Heart left ventricle (tissue), 16 donors: ENCODE results near the gene EXOSC5. TPM values are rescaled to one million over a fixed set of nuclear protein-coding genes. Genes with fewer than 3 reads are reported as not detected.

Experiments
- ATAC-seq, 4 donors: fragments of 200-7000 bp; cut with Tn5 transposase; one replicate each; pipeline ENCODE4 v1.9.1; 2020 to 2022; ENCODE audit warnings: moderate library complexity in 4 of 4, mild to moderate bottlenecking in 3 of 4, moderate number of reproducible peaks in 1 of 4
- DNase-seq, 5 donors: peaks; one replicate each; pipeline ENCODE4 v3.0.0-alpha.2; 2020
- H3K27ac ChIP-seq, 12 donors: fragments of 200-600 bp; sonication (generic) in 4 of 12; one replicate each; pipeline versions ENCODE4 v1.5.0 to v1.8.0; 2016 to 2022; ENCODE audit warnings: mild to moderate bottlenecking in 2 of 12
- H3K27me3 ChIP-seq, 9 donors: fragments of 200-600 bp; sonication (generic) in 2 of 9; one replicate each; pipeline versions ENCODE4 v1.5.1 to v1.8.0; 2016 to 2022; ENCODE audit warnings: mild to moderate bottlenecking in 3 of 9
- H3K36me3 ChIP-seq, 9 donors: fragments of 200-600 bp; sonication (generic) in 2 of 9; one replicate each; pipeline versions ENCODE4 v1.5.0 to v1.8.0; 2018 to 2022; ENCODE audit warnings: mild to moderate bottlenecking in 2 of 9
- H3K4me1 ChIP-seq, 12 donors: fragments of 200-600 bp; sonication (generic) in 4 of 12; one replicate each; pipeline versions ENCODE4 v1.5.0 to v1.8.0; 2016 to 2022; ENCODE audit warnings: mild to moderate bottlenecking in 3 of 12
- H3K4me3 ChIP-seq, 12 donors: fragments of 200-600 bp; sonication (generic) in 4 of 12; one replicate each; pipeline versions ENCODE4 v1.5.0 to v1.8.0; 2017 to 2022; ENCODE audit warnings: mild to moderate bottlenecking in 9 of 12, moderate library complexity in 4 of 12
- H3K9me3 ChIP-seq, 12 donors: fragments of 200-600 bp; sonication (generic) in 4 of 12; one replicate each; pipeline versions ENCODE4 v1.5.0 to v1.8.0; 2016 to 2022; ENCODE audit warnings: mild to moderate bottlenecking in 1 of 12
- POLR2A ChIP-seq, 2 donors: fragments of 450-650 bp; IDR thresholded peaks; one replicate each; pipeline ENCODE4 v1.6.1; 2017; ENCODE audit warnings: antibody characterized with exemption in 2 of 2, mild to moderate bottlenecking in 2 of 2, moderate library complexity in 2 of 2
- WGBS, 4 donors: extraction: QIAGEN DNeasy Blood & Tissue Kit in 2 of 4; methylation state at CpG; one replicate each; pipeline versions ENCODE4 v1.1.5 to v1.1.7; 2013 to 2018; 5-methylcytosine and 5-hydroxymethylcytosine counted together
- intact Hi-C, 10 donors: fragments of 100-400 bp; cut with DNase I; formaldehyde crosslinking; loops; one replicate each; pipeline versions ENCODE4 v1.11.1 to v1.14.2; 2022
- polyA plus RNA-seq, 2 donors: library from polyadenylated mRNA; stranded (reverse); fragments of 200-250 nt; gene quantifications; one replicate each; pipeline ENCODE4 v1.2.3, GENCODE V29; 2013
- total RNA-seq, 9 donors: library from RNA; depleted of rRNA in 2 of 9; stranded (reverse); fragments of >200 nt in 2 of 9; fragmentation: NEBNext Ultra II Directional in 3 of 9; extraction: Animal tissue kit (Norgen Biotek cat#: 25700) in 3 of 9; gene quantifications; one replicate each; pipeline versions ENCODE4 v1.1.0 to v1.2.4, GENCODE V29; 2016 to 2023
- TF ChIP-seq, protein P1 (sequence below), 12 donors: fragments of 200-600 bp; sonication (generic) in 4 of 12; IDR thresholded peaks; one replicate each; pipeline versions ENCODE4 v1.5.0 to v1.8.0; 2018 to 2022; ENCODE audit warnings: antibody characterized with exemption in 12 of 12, mild to moderate bottlenecking in 5 of 12
- donor health status: ischemic (EF 13 %, LVEDD 7.1; RV severe dilation, severe dysfunction).
- donor health status: healthy with polysubstance abuse.
- donor health status: DM: no; HTN: yes; CAD: no.
- donor health status: DM: no; HTN: no; CAD: no.
- donor health status: ischemic (EF 25% LVEDD 6.9; RV normal size, moderate dysfunction).
- donor health status: ischemic (EF 25% LVEDD 5.7; RV mildly dilated, moderate dysfunction).
- donor health status: healthy.
- donor health status: DM: yes; HTN: yes; CAD: no.
- donor health status: ischemic (EF 35%, LVEDD 5.7; RV mildly dilated, moderate dysfunction).
- donor health status: nonischemic (EF 11% LVEDD 7.7; RV severe dilation, severe dysfunction).
- donor health status: DM: yes; HTN: yes; CAD: no.
- donor health status: PGD.
- donor health status: ischemic (EF 29% LVEDD 5.4; RV normal size, mild dysfunction).
- donor health status: nonischemic (EF 23%, LVEDD 6.1; RV moderate dilation, normal function).

The EXOSC5 gene
- total and polyA plus RNA-seq, 11 donors, result 9.6 to 40.4 (median 13.7) TPM

DNA sequence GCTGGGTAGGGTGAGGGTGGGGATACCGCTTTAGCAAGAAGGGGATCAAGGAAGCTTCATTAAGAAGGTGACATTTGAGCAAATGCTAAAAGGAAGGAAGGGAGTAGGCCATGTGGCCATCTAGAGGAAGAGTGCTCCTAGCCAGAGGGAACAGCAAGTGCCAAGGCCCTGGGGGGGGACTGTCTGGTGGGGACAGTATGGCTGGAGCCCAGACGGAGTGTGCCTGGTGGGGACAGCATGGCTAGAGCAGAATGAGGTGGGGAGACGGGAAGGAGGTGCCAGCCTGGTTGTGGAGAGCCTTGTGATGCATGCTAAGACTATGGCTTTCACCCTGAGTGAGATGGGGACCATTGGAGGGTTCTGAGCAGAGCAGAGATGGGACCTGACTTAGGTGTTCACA is 41.4 kb downstream of the EXOSC5 start:
- Histone ChIP-seq H3K27me3 (no peaks in the 10 kb centered on the region), H3K4me1 (peaks cover 0 to 52% (median 10%) of the 10 kb centered on the region in 12 donors), H3K36me3 (no peaks in the 10 kb centered on the region), H3K27ac (peak overlapping the region in 8 of 12 donors; percentile 6 to 96 (median 40)), H3K9me3 (no peaks in the 10 kb centered on the region), H3K4me3 (no peak overlapping the region)
- TF ChIP-seq, protein P1, sequence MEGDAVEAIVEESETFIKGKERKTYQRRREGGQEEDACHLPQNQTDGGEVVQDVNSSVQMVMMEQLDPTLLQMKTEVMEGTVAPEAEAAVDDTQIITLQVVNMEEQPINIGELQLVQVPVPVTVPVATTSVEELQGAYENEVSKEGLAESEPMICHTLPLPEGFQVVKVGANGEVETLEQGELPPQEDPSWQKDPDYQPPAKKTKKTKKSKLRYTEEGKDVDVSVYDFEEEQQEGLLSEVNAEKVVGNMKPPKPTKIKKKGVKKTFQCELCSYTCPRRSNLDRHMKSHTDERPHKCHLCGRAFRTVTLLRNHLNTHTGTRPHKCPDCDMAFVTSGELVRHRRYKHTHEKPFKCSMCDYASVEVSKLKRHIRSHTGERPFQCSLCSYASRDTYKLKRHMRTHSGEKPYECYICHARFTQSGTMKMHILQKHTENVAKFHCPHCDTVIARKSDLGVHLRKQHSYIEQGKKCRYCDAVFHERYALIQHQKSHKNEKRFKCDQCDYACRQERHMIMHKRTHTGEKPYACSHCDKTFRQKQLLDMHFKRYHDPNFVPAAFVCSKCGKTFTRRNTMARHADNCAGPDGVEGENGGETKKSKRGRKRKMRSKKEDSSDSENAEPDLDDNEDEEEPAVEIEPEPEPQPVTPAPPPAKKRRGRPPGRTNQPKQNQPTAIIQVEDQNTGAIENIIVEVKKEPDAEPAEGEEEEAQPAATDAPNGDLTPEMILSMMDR (IDR thresholded peaks at IDR 0.05), result no peak
- TF ChIP-seq POLR2A (IDR thresholded peaks at IDR 0.05), result no peak
- WGBS, 4 donors, result 66 to 74% (median 70%) methylated on average over 3 of the region's 3 CpGs
- DNase-seq (no peak), ATAC-seq (no peak)
- intact Hi-C loops, result loop anchor here in 5 of 10 donors (2.0 to 5.0 kb wide), 3 partner anchors 34 to 149 kb away; no protein-coding TSS in a partner anchor

DNA sequence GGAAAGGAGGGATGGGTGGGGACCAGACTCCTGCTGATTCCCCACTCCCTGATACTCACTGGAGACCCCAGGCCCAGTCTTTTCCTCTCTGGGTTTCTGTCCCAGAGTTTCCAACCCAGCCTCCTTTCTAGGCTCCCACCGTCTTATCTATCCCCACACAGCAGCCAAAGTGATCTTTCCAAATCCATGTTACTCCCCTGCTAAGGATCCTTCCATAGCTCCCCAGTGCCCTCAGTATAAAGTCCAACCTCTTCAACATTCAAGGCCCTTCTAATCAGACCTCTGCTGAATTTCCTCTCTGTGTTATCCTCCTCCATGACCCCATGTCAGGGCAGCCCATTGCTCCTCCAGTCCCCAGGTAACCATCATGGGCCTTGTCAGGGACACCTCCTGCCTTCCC is 42.1 kb downstream of the EXOSC5 start:
- Histone ChIP-seq H3K9me3 (no peaks in the 10 kb centered on the region), H3K27ac (peak overlapping the region in 9 of 12 donors; percentile 14 to 96 (median 46)), H3K4me1 (peaks cover 0 to 59% (median 16%) of the 10 kb centered on the region in 12 donors), H3K36me3 (no peaks in the 10 kb centered on the region), H3K27me3 (no peaks in the 10 kb centered on the region), H3K4me3 (no peak overlapping the region)
- WGBS, 4 donors, result 81 to 92% (median 85%) methylated on average over 1 of the region's 1 CpG
- DNase-seq (no peak), ATAC-seq (no peak)
- intact Hi-C loops, result loop anchor here in 5 of 10 donors (2.0 to 5.0 kb wide), 3 partner anchors 33 to 148 kb away; no protein-coding TSS in a partner anchor
- TF ChIP-seq POLR2A (IDR thresholded peaks at IDR 0.05), result no peak
- TF ChIP-seq, protein P1 (IDR thresholded peaks at IDR 0.05), result no peak

DNA sequence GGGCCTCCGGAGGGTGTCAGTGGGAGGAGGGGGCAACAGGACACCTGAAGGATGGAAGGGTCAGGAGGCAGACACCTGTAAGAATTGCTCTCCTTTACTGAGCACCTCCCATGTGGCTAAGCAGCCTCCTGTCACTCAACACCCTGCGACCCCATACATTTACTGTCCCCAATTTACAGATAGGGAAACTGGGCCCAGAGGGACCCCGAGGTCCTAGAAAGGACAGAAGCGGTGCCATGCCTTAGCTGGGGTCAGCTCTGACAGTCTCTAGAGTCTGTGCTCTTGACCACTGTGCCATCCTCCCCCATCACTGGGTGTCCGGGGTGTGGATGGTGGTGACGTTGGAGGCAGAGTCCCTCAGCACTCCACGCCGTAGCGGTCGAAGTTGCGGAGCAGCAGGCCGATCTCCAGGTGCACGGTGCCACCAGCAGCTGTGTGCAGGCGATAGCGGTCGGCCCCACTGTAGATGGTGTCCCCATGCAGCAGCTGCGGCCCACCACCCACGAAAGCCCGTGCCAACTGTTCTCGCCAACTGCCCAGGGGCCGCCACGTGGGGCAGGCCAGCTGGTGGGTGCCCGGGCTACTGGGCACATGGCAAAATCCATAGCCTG is 42.7 kb downstream of the EXOSC5 start:
- no peak for ATAC-seq
- peak in 2 of 5 donors; percentile 36 to 60 for DNase-seq
- intact Hi-C loops, result loop anchor here in 4 of 10 donors (2.0 to 5.0 kb wide), 5 partner anchors 42 to 148 kb away; partner anchors contain the start of genes CCDC97 (in 3 of the 4) and HNRNPUL1 (in 1 of the 4)
- Histone ChIP-seq H3K4me1 (peaks cover 0 to 65% (median 21%) of the 10 kb centered on the region in 12 donors), H3K4me3 (peak overlapping the region in 11 of 12 donors; percentile 52 to 98 (median 73)), H3K36me3 (no peaks in the 10 kb centered on the region), H3K9me3 (no peaks in the 10 kb centered on the region), H3K27ac (peak overlapping the region; percentile 67 to 96 (median 90)), H3K27me3 (no peaks in the 10 kb centered on the region)
- TF ChIP-seq, protein P1 (IDR thresholded peaks at IDR 0.05), result no peak
- TF ChIP-seq POLR2A (IDR thresholded peaks at IDR 0.05), result no peak
- 85 to 93% (median 91%) methylated on average over 11 to 23 of the region's 23 CpGs for WGBS, 4 donors
